OCI-LY7 (cell line): ENCODE measurements around the gene TMEM200A. TPM values are rescaled to one million over a fixed set of nuclear protein-coding genes. Genes with fewer than 3 reads are reported as not detected.

Experiments used
- BruUV-seq: library from RNA; stranded (reverse); fragments of 400-500 nt; replicated peaks from 2 replicates; lab custom pipeline; 2021; lab: Mats Ljungman, UMichigan
- CTCF ChIA-PET: fragments of 300-600 bp; sonication (Branson Sonifier 250); formaldehyde crosslinking; loops from one replicate; lab custom pipeline; 2022; ENCODE audit warnings: antibody characterized with exemption; ENCODE audit not compliant: unreplicated experiment; lab: Charles Lee
- POLR2A ChIA-PET: fragments of 300-600 bp; sonication (Branson Sonifier 250); formaldehyde crosslinking; loops from one replicate; lab custom pipeline; 2022; ENCODE audit warnings: antibody characterized with exemption; lab: Charles Lee
- DNase-seq: peaks from one replicate; pipeline ENCODE4 v3.0.0-alpha.2; 2015; ENCODE audit warnings: low spot score
- H2AFZ ChIP-seq: fragments of 200-600 bp; sonication (generic), shearing (Covaris generic); 2 replicates; pipeline ENCODE4 v1.6.1; 2014; ENCODE audit warnings: mild to moderate bottlenecking, antibody characterized with exemption, low read length, moderate library complexity
- H3K27ac ChIP-seq: fragments of 200-600 bp; sonication (generic); 2 replicates; pipeline ENCODE4 v1.5.1; 2014; ENCODE audit warnings: mixed run types, low read depth, mild to moderate bottlenecking, moderate library complexity, low read length, inconsistent platforms; ENCODE audit not compliant: poor library complexity, severe bottlenecking
- H3K36me3 ChIP-seq: fragments of 200-600 bp; sonication (generic); 2 replicates; pipeline ENCODE4 v1.6.1; 2014; ENCODE audit warnings: mild to moderate bottlenecking, antibody characterized with exemption, low read length, moderate library complexity, mixed read lengths; ENCODE audit not compliant: insufficient read depth
- H3K4me1 ChIP-seq: fragments of 200-600 bp; sonication (generic); 2 replicates; pipeline ENCODE4 v1.5.1; 2014; ENCODE audit warnings: mild to moderate bottlenecking, low read length; ENCODE audit not compliant: insufficient read depth, poor library complexity, severe bottlenecking
- H3K4me2 ChIP-seq: fragments of 200-600 bp; sonication (generic); 2 replicates; pipeline ENCODE4 v1.6.1; 2014; ENCODE audit warnings: mild to moderate bottlenecking, low read length
- H3K4me3 ChIP-seq: fragments of 200-600 bp; sonication (generic); 2 replicates; pipeline ENCODE4 v1.5.1; 2014; ENCODE audit warnings: mild to moderate bottlenecking, low read depth, low read length; ENCODE audit not compliant: poor library complexity, severe bottlenecking
- H3K79me2 ChIP-seq: fragments of 200-600 bp; sonication (generic); 2 replicates; pipeline ENCODE4 v1.6.1; 2016; ENCODE audit warnings: low read depth, mild to moderate bottlenecking, low read length, moderate library complexity, mixed read lengths; ENCODE audit not compliant: insufficient read depth
- H3K9me2 ChIP-seq: fragments of 200-600 bp; sonication (generic); 2 replicates; pipeline ENCODE4 v1.6.1; 2016; ENCODE audit warnings: mild to moderate bottlenecking, low read length, mixed read lengths; ENCODE audit not compliant: insufficient read depth
- H3K9me3 ChIP-seq: fragments of 200-600 bp; sonication (generic); 2 replicates; pipeline ENCODE4 v1.6.1; 2014; ENCODE audit warnings: mild to moderate bottlenecking, mixed run types, low read length, mixed read lengths
- H4K20me1 ChIP-seq: fragments of 200-600 bp; sonication (generic); 2 replicates; pipeline ENCODE4 v1.6.1; 2014; ENCODE audit warnings: mild to moderate bottlenecking, antibody characterized with exemption, low read length, moderate library complexity, mixed read lengths; ENCODE audit not compliant: insufficient read depth
- EZH2phosphoT487 ChIP-seq: fragments of 200-600 bp; sonication (generic); IDR thresholded peaks from 2 replicates; pipeline ENCODE4 v1.6.1; 2018; ENCODE audit warnings: low read depth, borderline replicate concordance, mild to moderate bottlenecking, mixed run types, antibody characterized with exemption, low read length, moderate library complexity, mixed read lengths
- intact Hi-C: fragments of 100-400 bp; cut with micrococcal nuclease; formaldehyde crosslinking; loops from one replicate; pipeline ENCODE4 v1.10.0; 2022; ENCODE audit not compliant: unreplicated experiment
- total RNA-seq, 2 experiments: library from RNA; depleted of rRNA in 1 of 2; stranded (reverse); fragments of >200 nt in 1 of 2; shearing (Covaris generic) in 1 of 2; gene quantifications; 2 replicates each; pipeline ENCODE4 v1.2.3, GENCODE V29; 2014 to 2022
- TF ChIP-seq, protein P1 (sequence below): fragments of 200-600 bp; sonication (generic); conservative IDR thresholded peaks from 2 replicates; pipeline ENCODE4 v1.5.1; 2014; ENCODE audit warnings: mild to moderate bottlenecking, antibody characterized with exemption, low read length, moderate library complexity, mixed read lengths

Gene TMEM200A
- total RNA-seq, 2 experiments from 2014 or later, result not detected

DNA sequence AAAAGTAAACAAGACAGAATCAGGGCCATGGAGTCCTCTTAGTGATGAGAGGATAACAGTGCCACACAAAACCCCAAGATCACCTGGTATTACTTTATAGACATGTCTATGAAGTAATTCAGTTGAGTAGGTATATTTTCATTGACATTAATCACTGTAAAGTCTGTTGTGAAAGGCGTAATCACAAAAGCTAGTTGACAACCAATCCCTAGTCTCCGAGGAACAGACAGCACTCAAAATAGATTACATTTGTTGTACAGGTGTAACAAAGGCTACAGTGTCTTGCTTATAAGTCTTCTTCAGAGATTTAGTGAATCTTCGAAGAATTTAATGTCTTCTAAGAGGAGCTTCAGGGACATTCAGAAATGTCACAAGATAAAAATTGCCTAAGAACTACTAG lies 120.1 kb downstream of the TMEM200A start:
- no peak for TF ChIP-seq EZH2phosphoT487
- TF ChIP-seq, protein P1, sequence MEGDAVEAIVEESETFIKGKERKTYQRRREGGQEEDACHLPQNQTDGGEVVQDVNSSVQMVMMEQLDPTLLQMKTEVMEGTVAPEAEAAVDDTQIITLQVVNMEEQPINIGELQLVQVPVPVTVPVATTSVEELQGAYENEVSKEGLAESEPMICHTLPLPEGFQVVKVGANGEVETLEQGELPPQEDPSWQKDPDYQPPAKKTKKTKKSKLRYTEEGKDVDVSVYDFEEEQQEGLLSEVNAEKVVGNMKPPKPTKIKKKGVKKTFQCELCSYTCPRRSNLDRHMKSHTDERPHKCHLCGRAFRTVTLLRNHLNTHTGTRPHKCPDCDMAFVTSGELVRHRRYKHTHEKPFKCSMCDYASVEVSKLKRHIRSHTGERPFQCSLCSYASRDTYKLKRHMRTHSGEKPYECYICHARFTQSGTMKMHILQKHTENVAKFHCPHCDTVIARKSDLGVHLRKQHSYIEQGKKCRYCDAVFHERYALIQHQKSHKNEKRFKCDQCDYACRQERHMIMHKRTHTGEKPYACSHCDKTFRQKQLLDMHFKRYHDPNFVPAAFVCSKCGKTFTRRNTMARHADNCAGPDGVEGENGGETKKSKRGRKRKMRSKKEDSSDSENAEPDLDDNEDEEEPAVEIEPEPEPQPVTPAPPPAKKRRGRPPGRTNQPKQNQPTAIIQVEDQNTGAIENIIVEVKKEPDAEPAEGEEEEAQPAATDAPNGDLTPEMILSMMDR, result no peak

GRCh38 chr6:130486417-130486816 lies 120.6 kb downstream of the TMEM200A start:
- Histone ChIP-seq H3K9me2 (no peaks in the 10 kb centered on the region), H3K36me3 (no peaks in the 10 kb centered on the region), H3K4me1 (no peaks in the 10 kb centered on the region), H3K9me3 (no peaks in the 10 kb centered on the region), H2AFZ (no peak overlapping the region), H3K79me2 (no peaks in the 10 kb centered on the region), H3K27ac (no peak overlapping the region), H4K20me1 (no peaks in the 10 kb centered on the region), H3K4me2 (no peak overlapping the region), H3K4me3 (no peak overlapping the region)
- DNase-seq, result no peak
- TF ChIP-seq EZH2phosphoT487, result no peak
- TF ChIP-seq, protein P1, result no peak
- BruUV-seq, result no TSS peak
- intact Hi-C loops, result no loop called here
- ChIA-PET POLR2A (no interaction called here), CTCF (no interaction called here)

More for the DNA sequence above, 120.1 kb downstream of the TMEM200A start:
- no peak overlapping the region for H3K27ac ChIP-seq
- CTCF ChIA-PET, result no interaction called here
- POLR2A ChIA-PET, result no interaction called here
- no peaks in the 10 kb centered on the region for H3K9me3 ChIP-seq
- H4K20me1 ChIP-seq, result no peaks in the 10 kb centered on the region
- BruUV-seq, result no TSS peak
- H3K36me3 ChIP-seq, result no peaks in the 10 kb centered on the region
- no peak overlapping the region for H3K4me2 ChIP-seq
- H3K9me2 ChIP-seq, result no peaks in the 10 kb centered on the region
- H3K4me1 ChIP-seq, result no peaks in the 10 kb centered on the region
- H3K4me3 ChIP-seq, result no peak overlapping the region
- no peak overlapping the region for H2AFZ ChIP-seq
- intact Hi-C loops, result no loop called here
- DNase-seq, result no peak
- H3K79me2 ChIP-seq, result no peaks in the 10 kb centered on the region

DNA sequence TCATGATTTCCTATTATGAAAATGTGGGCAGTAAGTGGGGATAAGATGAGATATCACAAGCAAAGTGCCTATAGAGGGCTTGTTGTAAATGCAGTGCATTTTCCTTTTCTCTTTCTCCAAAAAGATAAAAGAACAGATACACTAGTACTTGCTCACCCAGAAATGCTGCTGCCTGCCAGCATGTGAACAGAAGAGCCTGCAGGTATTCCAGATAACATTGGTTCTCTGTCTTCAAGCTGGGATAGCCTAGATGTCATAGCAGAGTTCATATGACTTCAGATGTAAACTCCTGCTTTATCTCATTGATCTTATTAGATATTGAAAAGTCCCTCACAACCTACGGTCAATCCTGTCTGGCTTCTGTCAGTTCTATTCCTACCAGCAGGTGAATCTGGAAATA lies 123.7 kb downstream of the TMEM200A start:
- Histone ChIP-seq H2AFZ (no peak overlapping the region), H3K4me2 (no peak overlapping the region), H3K79me2 (no peaks in the 10 kb centered on the region), H3K9me3 (no peaks in the 10 kb centered on the region), H3K4me3 (no peak overlapping the region), H4K20me1 (no peaks in the 10 kb centered on the region), H3K9me2 (no peaks in the 10 kb centered on the region), H3K27ac (no peak overlapping the region), H3K36me3 (no peaks in the 10 kb centered on the region), H3K4me1 (no peaks in the 10 kb centered on the region)
- POLR2A ChIA-PET, result no interaction called here
- TF ChIP-seq, protein P1, result no peak
- no peak for TF ChIP-seq EZH2phosphoT487
- intact Hi-C loops, result no loop called here
- no peak for DNase-seq
- CTCF ChIA-PET, result interaction anchor here (0.6 kb wide), 1 partner anchor 36 kb away, joined by 3 read pairs; no protein-coding TSS in a partner anchor
- no TSS peak for BruUV-seq

Other genes starting within 250 kb of the TMEM200A start
- not detected in 2 replicates for gene SAMD3, start 143.1 kb upstream of the TMEM200A start, total RNA-seq (2014; rRNA removed; shearing (Covaris generic))
- not detected in 2 replicates for gene SAMD3, start 143.1 kb upstream of the TMEM200A start, total RNA-seq (2022)